NCI-H1694 (cell line): ENCODE results near the gene PAX7.

Source experiments
- DNase-seq: peaks from one replicate; lab custom pipeline; 2025; lab: John Stamatoyannopoulos, UW

Gene PAX7

DNA sequence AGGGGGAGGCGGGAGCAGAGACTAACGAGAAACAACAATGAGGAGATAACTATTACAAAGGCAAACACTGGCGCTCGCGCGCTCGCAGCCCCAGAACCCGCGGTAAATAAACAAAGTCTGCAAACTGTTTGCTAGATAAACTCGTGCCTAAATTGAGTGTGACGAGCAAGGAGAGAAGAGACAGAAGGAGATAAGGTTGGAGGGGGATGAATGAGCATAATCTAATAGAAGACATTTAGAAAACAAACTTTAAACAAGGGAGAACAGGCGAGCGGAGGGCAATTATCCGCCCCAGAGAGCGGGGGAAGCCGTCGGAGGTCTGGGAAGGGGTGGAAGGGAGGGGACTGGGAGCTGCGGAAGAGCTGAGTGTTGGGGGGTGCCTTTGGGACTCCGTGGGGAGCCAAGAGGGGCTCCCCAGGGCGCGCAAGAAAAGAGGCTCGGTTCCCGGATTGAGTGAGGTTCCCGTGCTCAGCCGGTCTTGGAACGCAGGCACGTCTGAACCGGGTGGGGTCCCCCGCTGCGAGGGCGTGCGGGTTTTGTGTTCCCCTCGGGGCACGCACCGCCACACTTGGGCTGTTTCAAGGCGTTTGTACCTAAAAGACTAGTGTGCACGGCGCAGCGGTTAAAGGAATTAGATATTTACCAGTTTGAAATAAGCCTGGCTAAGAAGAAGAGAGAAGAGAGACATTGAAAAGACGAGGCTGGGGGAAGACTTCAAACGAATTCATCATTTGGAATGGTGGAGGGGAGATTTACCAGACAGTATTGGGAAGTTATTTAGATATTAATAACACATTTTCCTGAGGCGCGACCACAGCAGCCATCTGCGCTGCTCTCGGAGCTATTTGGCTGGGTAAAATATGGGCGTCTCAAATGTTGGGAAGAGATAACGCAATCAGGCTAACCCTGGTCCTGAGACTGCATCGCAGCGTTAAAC, 10.6 kb downstream of the PAX7 start:
- DNase-seq: no peak

DNA sequence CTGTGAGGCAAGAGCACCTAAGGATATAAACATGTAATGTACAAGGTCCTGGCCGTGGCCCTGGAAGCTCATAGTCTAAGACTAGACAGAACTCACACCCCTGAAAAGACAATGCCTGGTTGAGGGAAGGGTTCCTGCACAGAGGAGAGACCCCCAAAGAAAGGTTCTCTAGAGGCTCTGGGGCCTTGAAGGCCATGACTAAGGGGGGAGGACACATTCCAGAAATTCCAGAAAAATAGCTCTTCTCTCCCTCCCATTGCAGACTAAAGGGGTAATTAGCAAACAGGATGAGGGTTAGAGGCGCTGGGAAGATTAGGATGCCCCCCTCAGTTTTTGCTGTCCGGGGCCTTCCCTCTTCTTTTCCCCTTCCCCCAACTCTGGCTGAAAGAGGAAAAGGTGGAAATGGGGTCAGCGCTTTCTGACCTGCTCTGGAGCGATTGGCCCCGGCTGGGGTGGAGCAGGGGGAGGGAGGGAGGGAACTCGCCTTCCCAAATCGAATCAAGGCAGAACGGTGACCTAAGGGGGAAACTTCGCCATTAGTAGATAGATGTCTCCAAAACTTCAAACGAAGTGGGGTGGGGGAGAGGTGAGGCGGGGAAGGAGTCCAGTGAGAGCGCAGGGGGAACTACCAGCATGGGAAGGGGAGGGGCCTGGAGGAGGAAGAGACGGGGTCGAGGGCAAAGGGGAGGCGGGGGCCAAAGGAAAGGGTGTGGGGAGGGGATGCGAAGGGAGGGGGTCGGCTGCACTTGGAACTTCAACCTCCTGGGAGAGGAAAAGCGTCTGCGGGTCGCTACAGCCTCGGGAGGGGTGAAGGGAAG, 11.8 kb downstream of the PAX7 start:
- DNase-seq: no peak

DNA sequence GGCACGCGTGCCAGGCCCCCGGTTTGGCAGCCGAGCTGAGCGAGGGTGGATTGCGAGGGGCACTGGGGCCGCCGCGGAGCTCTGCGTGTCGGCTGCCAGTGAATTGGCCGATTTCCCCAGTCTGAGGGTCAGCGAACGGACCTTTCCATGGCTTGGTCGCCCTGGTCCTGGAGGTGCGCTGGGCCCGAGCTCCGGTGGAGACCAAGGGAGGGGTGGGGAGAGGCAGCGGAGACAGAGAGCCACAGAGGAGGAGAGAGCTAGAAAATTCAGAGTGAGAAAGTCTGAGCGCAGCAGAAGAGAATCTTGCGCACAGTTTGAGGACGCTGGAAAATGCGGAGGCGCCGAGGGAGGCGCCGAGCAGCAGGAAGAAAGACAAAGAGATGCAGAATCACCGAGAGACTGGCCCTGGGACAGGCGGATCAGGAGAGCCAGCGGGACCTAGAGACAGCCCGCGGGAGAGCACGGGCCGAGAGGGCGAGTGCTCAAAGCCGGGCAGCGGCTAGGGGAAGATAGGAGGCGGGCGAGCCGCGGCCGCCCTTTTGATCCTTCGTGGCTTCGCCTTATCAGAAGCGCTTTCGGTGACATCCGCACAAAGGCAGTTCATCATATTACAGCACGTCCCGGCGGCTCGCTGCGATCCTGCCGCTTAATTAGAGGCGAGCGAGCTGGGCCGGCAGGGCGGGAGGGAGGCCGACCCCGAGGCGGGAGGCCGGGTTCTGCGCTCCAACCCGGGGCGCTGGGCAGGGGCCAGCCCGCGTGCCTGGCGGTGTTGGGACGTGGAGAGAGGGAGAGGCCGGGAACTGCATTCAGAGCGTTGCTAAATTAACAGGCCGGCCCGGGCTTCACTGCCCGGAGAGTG, 12.7 kb downstream of the PAX7 start:
- no peak for DNase-seq

DNA sequence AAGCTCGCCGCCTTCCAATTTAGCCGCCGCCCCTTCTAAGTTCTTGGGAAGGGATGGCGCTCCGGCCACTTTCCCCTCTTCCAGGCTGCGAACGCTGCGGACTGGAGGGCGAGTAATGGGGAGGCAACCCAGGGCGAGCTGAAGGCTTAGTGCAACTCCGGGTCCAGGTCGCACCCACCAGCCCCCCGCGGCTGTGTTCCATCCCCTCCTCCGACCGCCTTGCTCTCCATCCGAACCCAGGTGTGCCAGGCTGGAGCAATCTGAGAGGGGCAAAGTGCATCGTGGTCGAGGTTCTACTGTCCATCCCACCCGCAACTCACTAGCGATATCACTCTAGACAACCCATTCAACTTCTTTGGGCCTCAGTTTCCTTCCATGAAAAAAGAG, 13.4 kb downstream of the PAX7 start:
- DNase-seq: no peak

DNA sequence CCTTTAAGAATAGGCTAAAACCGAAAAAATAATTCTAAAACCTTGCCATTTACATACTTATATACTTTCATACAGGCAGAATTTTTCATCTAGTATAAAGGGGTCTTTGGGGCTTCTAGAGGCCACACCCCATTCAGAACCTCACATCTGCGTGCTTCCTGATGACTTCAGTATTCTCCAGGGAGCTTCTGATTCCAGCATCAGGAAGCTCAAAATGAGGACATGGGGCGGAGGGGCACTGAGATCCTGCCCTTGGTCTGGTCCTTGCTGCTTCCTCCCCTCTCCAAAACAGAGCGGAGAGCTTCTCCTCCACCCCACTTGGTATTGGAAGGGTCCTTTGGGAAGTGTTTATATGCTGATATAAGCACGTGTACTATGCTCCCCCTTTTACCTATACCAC, 13.8 kb downstream of the PAX7 start:
- DNase-seq: no peak

DNA sequence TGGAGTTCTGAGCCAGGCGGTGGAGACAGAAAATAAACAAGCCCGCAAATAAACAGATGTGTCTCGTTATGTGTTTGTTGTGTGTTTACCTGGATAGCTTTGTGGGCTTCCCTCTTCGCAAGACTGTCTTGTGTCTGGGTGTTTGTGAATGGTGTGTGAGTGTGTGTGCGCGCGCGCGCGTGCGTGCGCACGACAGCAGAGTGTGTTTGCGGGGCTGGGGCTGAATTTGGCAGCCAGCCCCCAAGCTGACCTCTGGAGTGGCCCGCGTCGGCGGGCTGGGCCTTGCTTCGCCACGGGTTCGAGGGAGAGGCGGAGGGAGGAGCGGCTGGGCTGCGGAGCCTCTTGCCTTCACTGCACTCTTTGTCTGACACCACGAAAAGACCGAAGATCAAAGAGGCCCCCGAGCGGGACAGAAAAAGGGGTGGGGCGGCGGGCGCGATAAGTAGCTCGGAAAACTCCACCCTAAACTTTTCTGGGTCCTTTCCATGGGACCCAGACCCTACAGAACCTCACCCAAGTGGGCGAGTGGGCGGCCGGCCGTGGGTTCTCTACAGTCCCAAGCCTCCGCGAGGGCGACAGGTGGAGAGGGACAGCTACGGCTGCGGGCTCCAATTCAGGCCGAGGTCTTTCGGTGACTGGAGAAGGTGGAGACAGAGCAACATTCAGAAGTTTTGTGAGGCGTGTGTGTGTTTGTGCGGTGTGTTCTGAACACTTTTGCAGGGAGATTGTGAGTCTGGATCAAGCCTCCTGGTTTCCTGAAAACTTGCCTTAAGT, 14.5 kb downstream of the PAX7 start:
- no peak for DNase-seq

DNA sequence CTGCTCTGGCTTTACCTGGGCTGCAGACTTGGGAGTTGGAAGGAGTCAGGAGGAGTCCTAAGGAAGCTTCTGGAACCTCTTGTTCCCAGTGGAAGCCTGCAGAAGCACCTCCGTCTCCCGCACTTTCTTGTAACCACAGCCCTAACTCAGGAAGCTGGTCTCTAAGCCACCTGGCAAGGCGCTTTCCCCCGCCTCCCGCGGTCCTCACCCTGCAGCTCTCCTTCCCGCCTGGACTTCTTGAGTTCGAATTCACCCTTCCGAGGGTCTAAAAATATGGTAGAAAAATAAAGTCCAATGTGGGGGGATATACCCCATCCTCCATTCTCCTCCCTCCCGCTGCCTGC, 15.1 kb downstream of the PAX7 start:
- no peak for DNase-seq

DNA sequence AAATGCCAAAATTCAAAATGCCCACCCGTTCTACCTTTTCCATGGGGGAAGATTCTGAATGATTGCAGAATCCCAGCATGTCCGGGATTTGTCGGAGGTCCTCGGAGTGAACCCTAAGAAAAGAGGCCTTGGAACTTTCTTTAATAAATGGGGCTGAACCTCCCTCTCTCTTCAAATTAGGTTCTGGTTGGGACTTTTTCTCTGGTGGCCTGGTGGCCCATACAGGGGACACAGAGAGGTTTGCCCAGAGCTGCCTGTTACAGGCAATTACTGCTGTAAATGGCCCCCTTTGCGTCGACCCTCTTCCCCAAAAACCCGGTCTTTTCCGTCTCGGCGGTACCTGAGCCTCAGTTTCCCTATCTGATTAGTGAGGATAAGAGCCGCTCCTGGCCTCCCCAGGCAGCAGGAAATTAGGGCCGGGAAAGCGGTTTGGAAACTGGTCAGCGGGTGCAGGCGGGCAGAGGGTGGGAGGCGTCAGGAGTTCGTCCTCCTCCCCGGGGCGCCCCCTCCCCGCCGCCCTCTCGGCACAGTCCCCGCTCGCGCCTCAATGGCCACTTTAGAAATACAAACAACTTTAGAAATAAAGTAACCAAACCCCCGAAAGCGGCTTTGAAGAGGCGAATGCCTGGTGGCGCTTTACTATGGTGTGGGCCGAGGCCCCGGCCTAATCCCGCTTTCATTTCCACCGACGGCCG, 15.6 kb downstream of the PAX7 start:
- no peak for DNase-seq

DNA sequence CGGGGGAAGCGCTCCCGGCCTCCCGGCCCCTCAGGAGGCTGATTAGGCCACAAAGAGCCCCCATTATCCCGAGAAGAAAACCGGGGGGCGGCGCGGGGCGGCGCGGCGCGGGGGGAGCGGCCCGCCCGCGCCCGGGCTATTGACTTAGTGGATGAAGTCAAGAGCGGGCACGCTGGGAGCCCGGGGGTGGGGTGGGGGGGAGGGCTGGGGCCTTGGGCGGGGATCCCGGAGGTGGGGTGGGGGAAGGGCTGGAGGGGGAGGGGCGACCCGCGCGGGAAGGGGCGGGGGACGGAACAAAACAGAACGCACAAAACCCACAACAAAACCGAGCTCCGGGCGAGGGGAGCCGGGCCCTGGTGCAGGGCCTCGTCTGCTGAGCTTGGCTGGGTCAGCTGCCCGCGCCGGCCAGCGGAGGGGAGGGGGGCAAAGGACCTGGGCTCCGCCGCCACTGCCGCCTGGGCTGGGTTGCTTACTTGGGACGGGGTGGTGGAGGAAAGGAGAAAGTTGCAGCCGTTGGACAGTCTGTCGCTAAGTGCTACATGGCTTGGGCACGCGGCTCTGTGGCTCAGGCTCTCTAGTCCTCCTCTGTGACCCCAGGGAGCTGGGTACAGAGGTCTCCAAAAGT, 16.3 kb downstream of the PAX7 start:
- no peak for DNase-seq

DNA sequence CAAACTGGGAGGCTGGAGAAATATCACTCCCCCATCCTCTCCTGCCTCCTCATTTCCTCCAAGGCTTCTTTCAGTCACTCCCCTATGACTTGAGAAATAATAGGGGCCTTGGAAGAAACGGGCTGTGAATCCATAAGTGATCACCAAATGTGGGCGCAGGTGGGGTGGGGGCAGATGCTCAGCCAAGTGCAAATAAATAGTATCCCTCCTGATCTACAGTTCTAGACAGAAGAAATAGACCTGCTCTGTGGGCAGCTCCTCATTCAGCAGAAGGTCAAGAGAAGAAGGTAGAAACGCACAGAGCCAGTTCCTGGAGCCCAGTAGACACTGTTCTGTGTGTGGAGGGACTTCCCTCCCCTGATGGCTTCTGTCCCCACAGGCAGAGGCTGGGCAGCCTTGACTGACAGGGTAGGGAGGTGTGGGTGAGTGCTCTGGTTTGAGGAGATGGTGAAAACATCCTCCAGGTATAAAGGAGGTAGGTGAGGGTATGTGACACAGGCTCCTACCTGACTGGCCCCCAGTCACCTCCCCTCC, 17.1 kb downstream of the PAX7 start:
- no peak for DNase-seq

DNA sequence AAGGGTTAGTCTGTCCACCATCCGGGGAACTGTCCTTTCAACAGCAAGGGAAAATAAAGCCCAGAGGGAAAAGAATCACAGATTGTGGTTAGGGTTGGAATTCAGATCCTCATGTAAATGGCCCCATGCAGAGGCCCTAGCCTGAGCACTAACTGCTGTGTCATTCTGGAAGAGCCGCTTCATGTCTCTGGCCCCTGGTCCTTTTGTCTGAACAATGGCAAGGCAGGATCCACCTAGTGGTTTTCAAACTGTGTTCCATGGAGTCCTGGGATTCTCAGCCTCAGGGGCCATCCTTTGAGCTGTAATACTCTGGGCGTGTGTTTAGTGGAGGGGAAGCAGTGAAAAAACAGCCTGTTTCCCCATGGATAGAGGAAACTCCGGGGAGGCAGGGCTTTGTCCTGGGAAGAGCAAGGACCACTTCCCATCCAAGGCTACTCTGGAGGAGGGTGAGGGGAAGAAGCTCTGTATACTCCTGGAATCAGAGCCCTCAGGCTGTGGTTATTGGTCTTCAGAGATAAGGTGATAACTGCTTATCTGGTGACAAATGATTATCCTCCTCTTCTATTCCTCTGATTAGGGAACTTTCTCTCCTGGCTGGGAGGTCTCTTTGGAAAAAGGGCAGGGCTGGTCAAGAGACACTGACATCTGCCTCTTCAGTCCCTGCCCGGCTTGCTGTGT, 19.2 kb downstream of the PAX7 start:
- no peak for DNase-seq

DNA sequence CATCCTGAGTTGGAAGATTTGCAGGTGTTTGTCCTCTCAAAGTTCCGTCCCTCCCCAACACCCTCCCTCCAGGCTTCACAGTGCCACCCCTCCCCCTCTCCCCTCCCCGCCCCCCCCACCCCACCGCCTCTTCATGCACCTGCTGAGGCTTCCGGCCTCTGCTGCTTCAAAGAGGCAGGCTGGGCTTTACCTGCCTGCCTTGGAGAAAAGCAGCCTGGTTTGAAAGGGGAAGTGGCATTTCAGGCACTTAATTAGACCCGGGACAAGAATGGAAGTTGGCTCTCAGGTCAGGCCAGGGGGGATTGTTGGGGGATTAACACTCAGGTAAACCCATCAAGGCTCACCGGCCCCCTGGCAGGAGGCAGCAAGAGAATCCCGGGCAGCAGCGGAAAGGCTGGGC, 21.1 kb downstream of the PAX7 start:
- DNase-seq: no peak

DNA sequence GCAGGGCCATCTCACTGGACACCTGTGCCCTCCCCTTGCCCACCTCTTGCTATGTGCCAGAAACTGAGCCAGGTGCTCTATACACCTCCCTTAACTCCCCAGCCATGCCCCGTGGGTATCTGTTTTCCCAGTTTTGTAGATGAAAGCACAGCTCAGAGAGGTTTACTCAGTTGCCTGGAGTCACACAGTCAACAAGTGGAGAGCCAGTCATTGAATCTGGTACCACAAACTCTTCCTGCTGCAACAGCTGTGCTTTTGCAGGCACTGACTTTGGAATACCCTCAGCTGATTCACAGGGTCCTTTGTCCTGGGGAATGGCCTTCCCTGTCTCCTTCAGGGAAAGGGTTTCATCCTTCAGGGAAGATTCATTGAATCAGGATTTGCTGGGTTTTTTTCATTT, 22.1 kb downstream of the PAX7 start:
- DNase-seq: no peak

DNA sequence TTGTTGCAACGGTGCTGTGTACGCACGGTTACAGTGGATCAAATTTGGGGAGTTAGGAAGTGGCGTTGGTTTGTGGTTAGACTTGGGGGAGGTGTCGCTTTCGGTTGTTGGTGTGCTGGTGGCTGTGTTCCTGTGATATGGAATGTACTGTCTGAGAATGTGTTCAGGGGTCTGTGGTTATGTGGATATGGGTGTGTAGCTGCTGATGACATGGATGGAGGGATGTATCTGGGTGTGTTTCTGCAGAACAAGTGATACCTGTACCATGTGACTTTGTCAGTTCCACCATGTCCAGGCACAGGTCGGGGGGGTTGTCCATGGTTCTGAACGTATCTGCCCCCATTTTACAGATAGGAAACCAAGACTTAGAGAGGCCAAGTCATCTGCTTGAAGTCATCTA, 22.7 kb downstream of the PAX7 start:
- DNase-seq: no peak

DNA sequence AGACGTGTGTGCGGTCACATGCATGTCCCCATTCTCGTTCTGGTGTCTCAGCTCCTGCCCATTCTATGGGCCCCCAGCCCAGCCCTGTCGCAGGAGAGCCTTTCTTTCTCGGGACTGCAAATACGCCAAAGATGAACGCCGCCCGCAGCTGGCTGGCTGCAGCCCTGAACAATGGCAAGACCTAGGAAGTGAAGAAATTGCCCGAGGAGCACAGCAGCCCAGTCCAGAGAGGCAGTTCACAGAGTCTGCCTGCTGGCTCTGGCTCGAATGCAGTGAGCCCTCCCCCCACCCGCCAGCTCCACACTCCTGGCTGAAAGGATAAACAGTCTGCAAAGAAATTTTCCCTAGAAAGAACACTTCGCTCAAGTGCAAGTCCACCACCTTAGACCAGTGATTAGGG, 23.3 kb downstream of the PAX7 start:
- no peak for DNase-seq

DNA sequence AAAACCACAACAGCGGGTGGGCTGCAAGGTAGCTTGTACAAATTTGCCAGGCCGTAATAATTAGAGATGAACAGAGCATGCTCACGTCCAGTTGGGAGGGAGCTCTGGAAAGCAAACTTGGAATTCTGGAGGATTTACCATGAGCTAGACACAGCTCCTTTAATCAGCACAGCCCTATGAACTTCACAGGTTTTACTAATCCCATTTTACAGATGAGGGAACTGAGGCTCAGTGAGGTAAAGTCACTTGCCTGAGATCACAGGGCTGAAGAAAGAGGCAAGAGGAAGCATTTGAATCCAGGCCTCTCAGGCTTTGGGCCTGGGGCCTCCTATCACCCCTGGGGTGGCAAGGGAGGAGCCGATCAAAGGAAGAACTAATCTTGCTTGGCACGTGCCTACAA, 24.0 kb downstream of the PAX7 start:
- DNase-seq: no peak

DNA sequence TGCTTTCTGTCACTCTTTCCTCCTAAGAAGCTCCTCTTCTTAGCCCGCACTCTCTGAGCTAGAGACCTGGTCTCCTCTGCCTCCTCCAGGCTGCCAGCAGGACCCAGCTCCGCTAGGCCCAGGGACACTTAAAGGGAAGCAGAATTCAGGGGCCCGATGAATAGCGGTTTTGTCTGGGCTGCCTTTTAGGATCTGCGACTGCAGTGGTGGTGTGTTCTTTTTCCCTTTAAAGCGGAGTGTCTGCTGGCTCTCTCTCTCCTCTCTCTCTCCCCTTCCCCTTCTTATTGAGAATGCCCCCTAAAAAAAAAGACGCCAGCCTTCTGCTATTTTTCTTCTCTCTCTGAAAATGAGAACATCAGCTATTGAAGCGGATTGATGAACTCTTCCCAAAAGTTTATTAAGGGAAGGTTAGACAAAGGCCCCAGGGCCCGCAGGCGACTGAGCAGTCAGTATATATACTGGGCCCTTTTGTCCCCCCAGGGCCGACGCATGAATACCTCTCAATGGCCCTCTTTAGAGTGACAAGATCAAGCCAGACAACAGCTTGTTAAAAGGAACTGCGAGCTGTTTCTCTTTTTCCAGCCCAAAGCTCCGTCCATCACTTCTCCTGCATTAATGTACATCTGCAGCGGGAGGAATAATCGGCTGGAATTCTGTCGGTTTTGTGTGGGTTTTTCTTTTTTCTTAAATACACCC, 27.0 kb downstream of the PAX7 start:
- no peak for DNase-seq

DNA sequence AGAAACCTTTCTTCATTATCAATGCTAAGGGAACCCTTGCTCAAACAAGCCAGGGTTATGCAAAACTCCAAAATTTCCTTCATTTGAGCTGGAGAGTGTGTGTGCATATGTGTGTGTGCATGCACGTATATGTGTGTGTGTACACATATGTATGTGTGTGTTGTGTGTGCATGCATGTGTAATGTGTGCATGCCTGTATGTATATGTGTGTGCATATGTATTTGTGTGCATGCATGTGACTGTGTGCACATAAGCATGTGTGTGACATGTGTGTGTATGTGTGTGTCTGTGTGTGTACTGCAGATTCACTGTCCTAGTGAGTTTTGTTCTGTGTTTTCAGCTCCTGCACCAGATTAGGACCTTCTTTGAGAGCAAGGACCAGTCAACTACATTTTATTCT, 28.2 kb downstream of the PAX7 start:
- no peak for DNase-seq
